GM12864 (cell line): ENCODE measurements around the gene STK39.
A peak's percentile ranks its signal among the peaks of the same experiment; 100 is the strongest.
"Not testable (repeated sequence)": the region's sequence is repeated elsewhere in the genome, so short reads cannot be mapped to it uniquely, and the experiment has no call there.

ENCODE experiments used
- DNase-seq: peaks from one replicate; pipeline ENCODE4 v3.0.0-alpha.2; 2011; ENCODE audit warnings: low read depth
- H3K4me3 ChIP-seq: 2 replicates; pipeline ENCODE4 v1.5.1; 2011; ENCODE audit warnings: mild to moderate bottlenecking, low read depth, low read length, control low read depth
- TF ChIP-seq, protein P1 (sequence below): IDR thresholded peaks from 2 replicates; pipeline ENCODE4 v1.5.1; 2011; ENCODE audit warnings: low read depth, mild to moderate bottlenecking, moderate library complexity, low read length, control low read depth, inconsistent platforms; ENCODE audit errors: missing control alignments

Gene STK39

DNA sequence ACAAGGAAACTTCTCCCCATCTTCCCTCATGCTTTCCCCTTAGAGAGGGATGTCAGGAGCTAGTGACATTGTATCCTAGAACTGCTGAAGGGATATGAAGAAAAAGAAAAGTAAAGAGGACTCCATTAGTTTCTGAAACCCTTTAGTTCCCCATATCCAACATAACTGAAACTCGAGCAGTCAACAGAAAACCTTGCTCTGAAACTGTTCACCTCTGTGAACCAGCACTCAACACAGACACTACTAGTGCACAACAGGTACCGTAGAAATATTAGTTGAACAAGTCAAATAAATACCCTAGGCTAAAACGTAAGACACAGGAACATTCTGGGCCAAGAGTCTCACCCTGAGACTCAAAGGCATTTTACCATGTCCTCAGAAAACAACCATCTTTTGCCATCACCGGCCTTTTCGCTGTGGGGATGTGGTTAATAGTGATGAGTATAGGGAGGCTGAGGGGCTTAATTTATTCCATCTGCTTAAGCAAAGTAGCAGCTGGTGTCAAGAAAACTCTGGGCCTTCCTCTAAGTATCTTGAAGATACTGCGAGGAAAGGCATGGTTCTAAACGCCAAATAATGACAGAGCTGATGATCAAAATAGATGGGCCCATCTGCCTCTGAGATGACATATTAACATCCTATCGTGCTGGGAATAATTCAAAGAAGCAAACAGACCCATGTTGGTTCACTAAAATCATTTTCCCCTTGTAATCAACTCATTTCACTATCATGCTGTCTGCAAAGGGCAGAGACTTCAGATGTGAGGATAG is 156.8 kb downstream of the STK39 start:
- DNase-seq: peak; percentile 26
- TF ChIP-seq, protein P1, sequence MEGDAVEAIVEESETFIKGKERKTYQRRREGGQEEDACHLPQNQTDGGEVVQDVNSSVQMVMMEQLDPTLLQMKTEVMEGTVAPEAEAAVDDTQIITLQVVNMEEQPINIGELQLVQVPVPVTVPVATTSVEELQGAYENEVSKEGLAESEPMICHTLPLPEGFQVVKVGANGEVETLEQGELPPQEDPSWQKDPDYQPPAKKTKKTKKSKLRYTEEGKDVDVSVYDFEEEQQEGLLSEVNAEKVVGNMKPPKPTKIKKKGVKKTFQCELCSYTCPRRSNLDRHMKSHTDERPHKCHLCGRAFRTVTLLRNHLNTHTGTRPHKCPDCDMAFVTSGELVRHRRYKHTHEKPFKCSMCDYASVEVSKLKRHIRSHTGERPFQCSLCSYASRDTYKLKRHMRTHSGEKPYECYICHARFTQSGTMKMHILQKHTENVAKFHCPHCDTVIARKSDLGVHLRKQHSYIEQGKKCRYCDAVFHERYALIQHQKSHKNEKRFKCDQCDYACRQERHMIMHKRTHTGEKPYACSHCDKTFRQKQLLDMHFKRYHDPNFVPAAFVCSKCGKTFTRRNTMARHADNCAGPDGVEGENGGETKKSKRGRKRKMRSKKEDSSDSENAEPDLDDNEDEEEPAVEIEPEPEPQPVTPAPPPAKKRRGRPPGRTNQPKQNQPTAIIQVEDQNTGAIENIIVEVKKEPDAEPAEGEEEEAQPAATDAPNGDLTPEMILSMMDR: no peak
- no peak overlapping the region for H3K4me3 ChIP-seq

- no peak overlapping the region for H3K4me3 ChIP-seq
- DNase-seq: no peak
- TF ChIP-seq, protein P1: no peak
Observed at GRCh38 chr2:168089200-168089599, 158.2 kb downstream of the STK39 start.

GRCh38 chr2:168087401-168087800 is 160.0 kb downstream of the STK39 start:
- TF ChIP-seq, protein P1: no peak
- DNase-seq: no peak
- H3K4me3 ChIP-seq: no peak overlapping the region

- no peak overlapping the region for H3K4me3 ChIP-seq
Observed at GRCh38 chr2:168086851-168087250, 160.5 kb downstream of the STK39 start.

GRCh38 chr2:168085801-168086361 is 161.5 kb downstream of the STK39 start:
- no peak overlapping the region for H3K4me3 ChIP-seq
- DNase-seq: no peak
- TF ChIP-seq, protein P1: no peak

More at GRCh38 chr2:168086851-168087250, 160.5 kb downstream of the STK39 start:
- TF ChIP-seq, protein P1: no peak
- DNase-seq: no peak

- TF ChIP-seq, protein P1: no peak
- H3K4me3 ChIP-seq: no peak overlapping the region
- DNase-seq: no peak
Observed at GRCh38 chr2:168084288-168084687, 163.1 kb downstream of the STK39 start.

GRCh38 chr2:168081452-168081851 is 165.9 kb downstream of the STK39 start:
- not testable (repeated sequence) for H3K4me3 ChIP-seq, DNase-seq
